GM23338 (cell line): ENCODE data around the gene CMTM5.

Source experiments
- CREB1 ChIP-seq: fragments of 250-450 bp; sonication (Bioruptor Pico); IDR thresholded peaks from 2 replicates; pipeline ENCODE4 v1.5.0; 2020; ENCODE audit warnings: low read depth, mild to moderate bottlenecking, moderate library complexity
- CTCF ChIP-seq, 2 experiments: fragments of 200-600 bp in 1 of 2; sonication (generic) in 1 of 2; conservative IDR thresholded peaks; 2 replicates each; pipeline versions ENCODE4 v1.5.1 to v1.6.1; 2016 to 2017; ENCODE audit warnings: antibody characterized with exemption in 2 of 2, low read depth in 2 of 2, mild to moderate bottlenecking in 2 of 2, moderate library complexity in 1 of 2
- ETS1 ChIP-seq: IDR thresholded peaks from 2 replicates; pipeline ENCODE4 v1.6.1; 2016; ENCODE audit warnings: antibody characterized with exemption
- EZH2 ChIP-seq: fragments of 200-600 bp; sonication (generic); IDR thresholded peaks from one replicate; pipeline ENCODE4 v1.8.0; 2017; ENCODE audit warnings: antibody characterized with exemption, mild to moderate bottlenecking, low read depth; ENCODE audit not compliant: unreplicated experiment
- EZH2phosphoT487 ChIP-seq: fragments of 200-600 bp; sonication (generic); IDR thresholded peaks from one replicate; pipeline ENCODE4 v1.8.1; 2018; ENCODE audit warnings: antibody characterized with exemption; ENCODE audit not compliant: unreplicated experiment
- JUNB ChIP-seq: IDR thresholded peaks from one replicate; pipeline ENCODE4 v1.6.1; 2016; ENCODE audit warnings: antibody characterized with exemption; ENCODE audit not compliant: unreplicated experiment
- NANOG ChIP-seq: IDR thresholded peaks from 2 replicates; pipeline ENCODE4 v1.6.1; 2016; ENCODE audit warnings: antibody characterized with exemption, borderline replicate concordance
- POLR2AphosphoS5 ChIP-seq: IDR thresholded peaks from 2 replicates; pipeline ENCODE4 v1.6.1; 2016; ENCODE audit warnings: antibody characterized with exemption, low read depth
- REST ChIP-seq: IDR thresholded peaks from one replicate; pipeline ENCODE4 v1.6.1; 2018; ENCODE audit warnings: antibody characterized with exemption; ENCODE audit not compliant: unreplicated experiment

GRCh38 chr14:23381871-23382270, 5.0 kb downstream of the CMTM5 start:
- TF ChIP-seq CTCF (conservative IDR thresholded peaks at IDR 0.05; ENCODE audit: low read depth in 2 of 2), result no peak
- no peak for TF ChIP-seq ETS1
- no peak for TF ChIP-seq EZH2
- TF ChIP-seq JUNB, result no peak
- TF ChIP-seq POLR2AphosphoS5, result no peak
- TF ChIP-seq REST, result no peak
- no peak for TF ChIP-seq EZH2phosphoT487
- no peak for TF ChIP-seq CREB1 (CRISPR knock-in tag)
- TF ChIP-seq NANOG, result no peak
